Osteocyte (in vitro differentiated cells): ENCODE results near the gene PXDC1. TPM values are rescaled to one million over a fixed set of nuclear protein-coding genes. Genes with fewer than 3 reads are reported as not detected.

Source experiments
- DNase-seq: peaks from one replicate; pipeline ENCODE4 v3.0.0; 2021; ENCODE audit warnings: mixed read lengths; ENCODE audit not compliant: unreplicated experiment; ENCODE audit errors: extremely low spot score
- H3K27ac Mint-ChIP-seq: one replicate; pipeline ENCODE4 v1.8.0; 2021; ENCODE audit warnings: mild to moderate bottlenecking, mixed read lengths; ENCODE audit not compliant: unreplicated experiment
- H3K27me3 Mint-ChIP-seq: one replicate; pipeline ENCODE4 v1.8.0; 2021; ENCODE audit warnings: mixed read lengths; ENCODE audit not compliant: unreplicated experiment
- H3K36me3 Mint-ChIP-seq: one replicate; pipeline ENCODE4 v1.8.0; 2021; ENCODE audit warnings: mixed read lengths; ENCODE audit not compliant: unreplicated experiment
- H3K4me1 Mint-ChIP-seq: one replicate; pipeline ENCODE4 v1.8.0; 2021; ENCODE audit warnings: mixed read lengths; ENCODE audit not compliant: unreplicated experiment
- H3K4me3 Mint-ChIP-seq: one replicate; pipeline ENCODE4 v1.8.0; 2021; ENCODE audit warnings: mild to moderate bottlenecking, moderate library complexity, mixed read lengths; ENCODE audit not compliant: unreplicated experiment
- H3K9me3 Mint-ChIP-seq: one replicate; pipeline ENCODE4 v1.8.0; 2021; ENCODE audit warnings: mixed read lengths; ENCODE audit not compliant: unreplicated experiment
- CTCF ChIP-seq: fragments of 200-600 bp; sonication (generic); IDR thresholded peaks from 2 replicates; pipeline ENCODE4 v1.5.0; 2021; ENCODE audit warnings: antibody characterized with exemption, mild to moderate bottlenecking, moderate library complexity
- total RNA-seq: library from RNA; stranded (reverse); gene quantifications from 2 replicates; pipeline ENCODE4 v1.2.1, GENCODE V29; 2021

PXDC1 gene
- total RNA-seq, 1 donor from 2014 or later: 129 TPM

GRCh38 chr6:3712827-3713665 lies 38.5 kb downstream of the PXDC1 start:
- H3K4me3 Mint-ChIP-seq: no peak overlapping the region
- H3K27ac Mint-ChIP-seq: peak overlapping the region; percentile 34
- H3K27me3 Mint-ChIP-seq: no peaks in the 10 kb centered on the region
- H3K36me3 Mint-ChIP-seq: peaks cover 38% of the 10 kb centered on the region
- peaks cover 3% of the 10 kb centered on the region for H3K9me3 Mint-ChIP-seq
- TF ChIP-seq CTCF: no peak
- peaks cover 11% of the 10 kb centered on the region for H3K4me1 Mint-ChIP-seq
- no peak for DNase-seq

- Mint-ChIP-seq H3K27ac (no peak overlapping the region), H3K4me1 (peaks cover 11% of the 10 kb centered on the region), H3K4me3 (no peak overlapping the region), H3K27me3 (no peaks in the 10 kb centered on the region), H3K9me3 (peaks cover 4% of the 10 kb centered on the region), H3K36me3 (peaks cover 33% of the 10 kb centered on the region)
- no peak for DNase-seq
- no peak for TF ChIP-seq CTCF
Observed at GRCh38 chr6:3711776-3712175, 39.7 kb downstream of the PXDC1 start.

GRCh38 chr6:3710403-3710802 lies 41.1 kb downstream of the PXDC1 start:
- H3K4me1 Mint-ChIP-seq: peaks cover 11% of the 10 kb centered on the region
- TF ChIP-seq CTCF: no peak
- DNase-seq: no peak
- H3K27me3 Mint-ChIP-seq: no peaks in the 10 kb centered on the region
- H3K9me3 Mint-ChIP-seq: peaks cover 8% of the 10 kb centered on the region
- no peak overlapping the region for H3K4me3 Mint-ChIP-seq
- H3K36me3 Mint-ChIP-seq: peaks cover 24% of the 10 kb centered on the region
- H3K27ac Mint-ChIP-seq: no peak overlapping the region

GRCh38 chr6:3708540-3708939 lies 43.0 kb downstream of the PXDC1 start:
- Mint-ChIP-seq H3K9me3 (peaks cover 5% of the 10 kb centered on the region), H3K4me1 (peaks cover 7% of the 10 kb centered on the region), H3K4me3 (no peak overlapping the region), H3K27ac (no peak overlapping the region), H3K27me3 (no peaks in the 10 kb centered on the region), H3K36me3 (peaks cover 14% of the 10 kb centered on the region)
- TF ChIP-seq CTCF: no peak
- DNase-seq: no peak

GRCh38 chr6:3707751-3708412 lies 43.6 kb downstream of the PXDC1 start:
- H3K36me3 Mint-ChIP-seq: peaks cover 12% of the 10 kb centered on the region
- no peak overlapping the region for H3K27ac Mint-ChIP-seq
- peaks cover 5% of the 10 kb centered on the region for H3K9me3 Mint-ChIP-seq
- no peak for TF ChIP-seq CTCF
- no peaks in the 10 kb centered on the region for H3K27me3 Mint-ChIP-seq
- H3K4me1 Mint-ChIP-seq: peaks cover 2% of the 10 kb centered on the region
- no peak for DNase-seq
- H3K4me3 Mint-ChIP-seq: no peak overlapping the region
